Lower lobe of right lung (tissue), 2 donors: ENCODE measurements around the gene MCIDAS. TPM values are rescaled to one million over a fixed set of nuclear protein-coding genes. Genes with fewer than 3 reads are reported as not detected.

ENCODE experiments used
- ATAC-seq, 2 donors: fragments of 200-7000 bp; cut with Tn5 transposase; one replicate each; pipeline ENCODE4 v1.9.1; 2020 to 2022; ENCODE audit warnings: mild to moderate bottlenecking in 2 of 2, moderate library complexity in 2 of 2
- DNase-seq: peaks from one replicate; pipeline ENCODE4 v3.0.0-alpha.2; 2020
- H3K27ac ChIP-seq: fragments of 200-600 bp; one replicate; pipeline ENCODE4 v1.8.0; 2022
- H3K27me3 ChIP-seq: fragments of 200-600 bp; one replicate; pipeline ENCODE4 v1.8.0; 2022; ENCODE audit warnings: low read depth
- H3K36me3 ChIP-seq: fragments of 200-600 bp; one replicate; pipeline ENCODE4 v1.8.0; 2022; ENCODE audit warnings: mild to moderate bottlenecking
- H3K4me1 ChIP-seq: fragments of 200-600 bp; one replicate; pipeline ENCODE4 v1.8.0; 2022
- H3K4me3 ChIP-seq: fragments of 200-600 bp; one replicate; pipeline ENCODE4 v1.8.0; 2022; ENCODE audit warnings: mild to moderate bottlenecking
- H3K9me3 ChIP-seq: fragments of 200-600 bp; one replicate; pipeline ENCODE4 v1.8.0; 2022
- intact Hi-C: fragments of 100-400 bp; cut with DNase I; formaldehyde crosslinking; loops from one replicate; pipeline ENCODE4 v1.11.0; 2022
- long read RNA-seq: library from polyadenylated mRNA; unstranded; transcript quantifications from one replicate; pipeline ENCODE4 v2.0.0, GENCODE V29; 2021
- total RNA-seq: library from RNA; stranded (reverse); fragmentation: NEBNext Ultra II Directional; extraction: Animal tissue kit (Norgen Biotek cat#: 25700); gene quantifications from one replicate; pipeline ENCODE4 v1.2.1, GENCODE V29; 2021
- TF ChIP-seq, protein P1 (sequence below): fragments of 200-600 bp; IDR thresholded peaks from one replicate; pipeline ENCODE4 v1.8.0; 2022; ENCODE audit warnings: antibody characterized with exemption, mild to moderate bottlenecking
- donor health status: DM: no; HTN: yes; CAD: no; lungs with severe emphysema.

MCIDAS gene
- 0.56 TPM for total RNA-seq
- long read RNA-seq, partial matches to known transcripts: 1 of 1 reads
- long read RNA-seq, other reads (novel, unspliced or antisense): 0 of 1 reads

DNA sequence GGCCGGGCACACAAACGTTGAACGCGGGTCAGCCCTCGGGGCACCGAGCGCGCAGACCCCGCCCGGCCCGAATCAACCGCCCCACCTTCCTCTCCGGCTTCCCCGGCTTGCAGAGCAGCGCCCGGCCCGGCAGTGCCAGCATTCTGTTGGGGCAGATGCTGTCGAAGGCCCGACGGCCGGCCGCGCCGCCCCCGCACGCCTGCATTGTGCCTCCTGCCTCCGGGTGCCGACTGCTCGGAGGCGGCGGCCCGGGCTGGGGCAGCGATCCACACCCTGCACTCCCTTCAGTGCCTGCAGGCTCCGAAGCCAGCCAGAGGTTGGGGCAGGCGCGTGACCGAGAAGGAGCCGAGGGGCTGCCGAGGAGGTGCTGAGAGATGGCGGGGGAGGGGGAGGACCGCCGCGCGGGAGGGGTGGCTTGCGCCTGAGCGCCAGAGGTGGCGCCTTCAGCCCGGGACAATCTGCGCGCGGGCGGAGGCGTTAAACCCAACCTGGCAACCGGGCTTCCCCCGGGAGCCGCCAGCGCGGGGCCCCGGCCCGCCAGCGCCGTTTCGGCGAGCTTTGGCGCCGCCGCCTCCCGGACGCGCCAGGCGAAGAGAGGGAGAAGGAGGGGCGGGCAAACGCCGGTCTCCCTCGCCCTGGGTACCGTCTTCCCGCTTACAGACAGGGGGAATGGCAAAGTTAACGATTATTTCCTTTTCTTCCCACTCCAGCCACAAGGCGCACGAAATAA lies at the start of gene MCIDAS:
TSS of gene MCIDAS (minus strand) at position 382 of the 730 bp plus-strand sequence. CDS start at position 205, 177 bp downstream.
- DNase-seq (peak; percentile 57), ATAC-seq (peak; percentile 55 to 57)
- no peaks in the 10 kb centered on the region for H3K9me3 ChIP-seq
- no peaks in the 10 kb centered on the region for H3K36me3 ChIP-seq
- peaks cover 100% of the 10 kb centered on the region for H3K27me3 ChIP-seq
- peak within 1 kb of the TSS; percentile 47 for H3K4me3 ChIP-seq
- no peak within 1 kb of the TSS for H3K27ac ChIP-seq
- intact Hi-C loops: no loop called here
- TF ChIP-seq, protein P1, sequence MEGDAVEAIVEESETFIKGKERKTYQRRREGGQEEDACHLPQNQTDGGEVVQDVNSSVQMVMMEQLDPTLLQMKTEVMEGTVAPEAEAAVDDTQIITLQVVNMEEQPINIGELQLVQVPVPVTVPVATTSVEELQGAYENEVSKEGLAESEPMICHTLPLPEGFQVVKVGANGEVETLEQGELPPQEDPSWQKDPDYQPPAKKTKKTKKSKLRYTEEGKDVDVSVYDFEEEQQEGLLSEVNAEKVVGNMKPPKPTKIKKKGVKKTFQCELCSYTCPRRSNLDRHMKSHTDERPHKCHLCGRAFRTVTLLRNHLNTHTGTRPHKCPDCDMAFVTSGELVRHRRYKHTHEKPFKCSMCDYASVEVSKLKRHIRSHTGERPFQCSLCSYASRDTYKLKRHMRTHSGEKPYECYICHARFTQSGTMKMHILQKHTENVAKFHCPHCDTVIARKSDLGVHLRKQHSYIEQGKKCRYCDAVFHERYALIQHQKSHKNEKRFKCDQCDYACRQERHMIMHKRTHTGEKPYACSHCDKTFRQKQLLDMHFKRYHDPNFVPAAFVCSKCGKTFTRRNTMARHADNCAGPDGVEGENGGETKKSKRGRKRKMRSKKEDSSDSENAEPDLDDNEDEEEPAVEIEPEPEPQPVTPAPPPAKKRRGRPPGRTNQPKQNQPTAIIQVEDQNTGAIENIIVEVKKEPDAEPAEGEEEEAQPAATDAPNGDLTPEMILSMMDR: no peak
- H3K4me1 ChIP-seq: peaks cover 33% of the 10 kb centered on the region

DNA sequence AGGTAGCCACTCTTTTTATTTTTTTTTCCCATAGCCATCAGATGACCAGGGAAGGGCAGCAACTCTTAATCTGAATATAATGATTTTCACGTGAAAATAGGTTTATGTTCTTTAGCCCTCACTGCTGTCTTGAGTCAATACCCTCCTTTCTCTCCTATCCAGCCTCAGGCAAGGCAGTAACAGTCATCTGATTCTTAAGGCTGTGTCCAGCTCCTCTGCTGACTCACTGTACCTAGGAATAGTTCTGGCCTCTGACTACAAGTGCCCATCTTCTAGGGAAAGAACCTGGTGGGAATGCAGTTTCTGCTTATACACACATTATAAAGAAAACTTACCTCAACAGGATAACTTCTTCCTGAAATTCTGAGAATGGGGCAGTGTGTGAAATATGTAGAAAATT lies 49.7 kb upstream of the MCIDAS start:
- Histone ChIP-seq H3K4me1 (no peaks in the 10 kb centered on the region), H3K9me3 (no peaks in the 10 kb centered on the region), H3K36me3 (peaks cover 99% of the 10 kb centered on the region), H3K27ac (no peak overlapping the region), H3K4me3 (no peak overlapping the region), H3K27me3 (no peaks in the 10 kb centered on the region)
- TF ChIP-seq, protein P1: no peak
- DNase-seq (no peak), ATAC-seq (no peak)
- intact Hi-C loops: no loop called here

DNA sequence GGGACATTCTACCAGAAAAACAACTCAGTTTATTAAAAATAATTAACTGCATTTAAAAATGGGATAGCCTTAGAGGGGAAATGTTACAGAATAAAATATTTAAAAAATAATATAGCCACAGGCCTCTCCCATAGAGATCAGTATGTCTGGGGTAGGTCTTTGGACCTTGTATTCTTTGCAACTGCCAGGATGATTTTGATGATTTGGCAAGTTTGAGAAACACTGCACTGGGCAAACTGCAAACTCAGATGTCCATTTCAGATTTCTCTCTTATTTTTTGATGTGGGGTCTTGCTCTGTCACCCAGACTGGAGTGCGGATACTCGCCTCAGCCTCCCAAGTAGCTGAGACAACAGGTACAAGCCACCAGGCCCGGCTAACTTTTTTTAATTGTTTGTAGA lies 31.2 kb upstream of the MCIDAS start:
- intact Hi-C loops: no loop called here
- H3K36me3 ChIP-seq: peaks cover 92% of the 10 kb centered on the region

DNA sequence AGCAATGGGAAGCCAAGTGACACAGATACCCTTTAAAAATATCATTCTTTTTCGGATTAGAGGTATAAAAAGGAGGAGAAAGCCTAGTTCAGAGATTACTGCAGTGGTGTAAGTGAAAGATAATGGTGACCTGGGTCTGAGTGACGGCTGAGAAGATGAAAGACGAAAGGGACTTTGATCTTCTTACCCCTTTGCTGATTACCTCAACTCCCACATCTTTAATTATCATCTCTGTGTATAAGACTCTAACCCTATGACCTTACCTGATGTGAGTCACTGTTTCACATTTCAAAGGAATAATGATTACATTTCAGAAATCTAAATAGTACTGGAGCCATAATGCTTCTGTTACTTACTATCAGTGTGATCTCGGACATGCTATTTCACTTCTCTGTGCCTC lies 27.7 kb upstream of the MCIDAS start:
- Histone ChIP-seq H3K4me3 (no peak overlapping the region), H3K9me3 (no peaks in the 10 kb centered on the region), H3K27ac (no peak overlapping the region), H3K27me3 (no peaks in the 10 kb centered on the region), H3K36me3 (peaks cover 57% of the 10 kb centered on the region), H3K4me1 (no peaks in the 10 kb centered on the region)
- intact Hi-C loops: no loop called here
- DNase-seq (no peak), ATAC-seq (no peak)
- TF ChIP-seq, protein P1: no peak

More for the DNA sequence above, 31.2 kb upstream of the MCIDAS start:
- Histone ChIP-seq H3K27me3 (no peaks in the 10 kb centered on the region), H3K9me3 (no peaks in the 10 kb centered on the region), H3K27ac (no peak overlapping the region), H3K4me3 (no peak overlapping the region), H3K4me1 (no peaks in the 10 kb centered on the region)
- ATAC-seq (no peak), DNase-seq (no peak)
- TF ChIP-seq, protein P1: no peak

DNA sequence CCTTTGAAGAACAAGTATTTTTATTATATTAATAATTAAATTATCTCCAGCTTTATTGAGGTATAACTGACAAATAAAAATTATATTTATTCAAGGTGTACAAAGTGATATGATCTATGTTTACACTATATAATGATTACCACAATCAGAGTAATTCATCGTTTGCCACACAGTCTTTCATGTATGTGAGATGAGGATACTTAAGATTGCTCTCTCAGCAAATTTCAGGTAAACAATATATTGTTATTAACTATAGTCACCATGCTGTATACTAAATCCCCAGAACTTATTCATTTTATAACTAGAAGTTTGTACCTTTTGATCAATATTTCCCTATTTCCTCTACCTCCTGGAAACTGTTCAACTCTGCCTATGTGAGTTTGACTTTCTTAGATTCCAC lies 22.9 kb upstream of the MCIDAS start:
- ATAC-seq (no peak), DNase-seq (no peak)
- Histone ChIP-seq H3K4me1 (no peaks in the 10 kb centered on the region), H3K4me3 (no peak overlapping the region), H3K27ac (no peak overlapping the region), H3K27me3 (no peaks in the 10 kb centered on the region), H3K36me3 (peaks cover 9% of the 10 kb centered on the region), H3K9me3 (peaks cover 18% of the 10 kb centered on the region)
- intact Hi-C loops: no loop called here
- TF ChIP-seq, protein P1: no peak
